Measurements from ENCODE around the gene RAB4A. TPM values are rescaled to one million over a fixed set of nuclear protein-coding genes. Genes with fewer than 3 reads are reported as not detected.

The RAB4A gene
- total and polyA plus RNA-seq, 2 of the 8 experiments (the other 6 are each of a cell fraction or from before 2014, with no cell fraction given) = 13.3 to 68.8 TPM

GRCh38 chr1:229334716-229335115 is 63.8 kb downstream of the RAB4A start:
- H4K5ac ChIP-seq (ENCODE audit: insufficient read length, low read depth, low read length) = no peak overlapping the region
- FAIRE-seq = no peak
- no peaks in the 10 kb centered on the region; the same call in 1 of the 2 replicates for H3K23me2 ChIP-seq (ENCODE audit: low read depth, low read length)
- no peaks in the 10 kb centered on the region for H3K4me1 ChIP-seq (replicated peaks in 1 of 4; ENCODE audit: control insufficient read depth in 3 of 4, insufficient read depth in 4 of 4, low read length in 3 of 4)
- no peak overlapping the region for H2BK120ac ChIP-seq (replicated peaks; ENCODE audit: low read depth, low read length)
- H3K9me3 ChIP-seq (ENCODE audit: insufficient read depth in 2 of 2, low read depth in 1 of 2, low read length in 1 of 2) = no peaks in the 10 kb centered on the region
- no peak overlapping the region for H2BK15ac ChIP-seq (ENCODE audit: low read length)
- peaks cover 8 to 67% of the 10 kb centered on the region in 2 experiments for H3K79me2 ChIP-seq (ENCODE audit: control insufficient read depth in 1 of 2, insufficient read depth in 2 of 2, low read length in 2 of 2)
- no peak overlapping the region for H3K4me2 ChIP-seq (ENCODE audit: insufficient read depth in 1 of 2, low read depth in 2 of 2, low read length in 2 of 2)
- WGBS, 2 experiments (ENCODE audit: extremely low coverage in 1 of 2, insufficient coverage in 1 of 2, insufficient read length in 1 of 2, insufficient replicate concordance in 2 of 2, low coverage in 1 of 2, low lambda C conversion rate in 2 of 2, missing lambda C conversion rate in 1 of 2) = 82% methylated on average over 2 of the region's 2 CpGs; no CpG with 5 or more reads in 1 of the 2 experiments
- no peak for DNase-seq (ENCODE audit: low read depth in 1 of 2, low spot score in 2 of 2)
- H2BK12ac ChIP-seq (ENCODE audit: low read depth, low read length) = no peak overlapping the region
- no peak overlapping the region for H4K8ac ChIP-seq (ENCODE audit: extremely low read depth, insufficient read depth, low read length)
- TF ChIP-seq EZH2 (IDR thresholded peaks at IDR 0.05; ENCODE audit: low read depth, low read length, severe bottlenecking) = no peak
- no peak for TF ChIP-seq CEBPB (IDR thresholded peaks at IDR 0.05; ENCODE audit: low read depth, low read length)
- no peak for TF ChIP-seq ZNF274 (IDR thresholded peaks at IDR 0.05; ENCODE audit: borderline replicate concordance, extremely low read depth, low read length)
- no peak for TF ChIP-seq NANOG (IDR thresholded peaks at IDR 0.05; ENCODE audit: insufficient read depth, low read depth, low read length, poor library complexity, severe bottlenecking)
- TF ChIP-seq FOSL1 (IDR thresholded peaks at IDR 0.05; ENCODE audit: insufficient read depth, low read depth, low read length) = no peak
- TF ChIP-seq TAF1 (IDR thresholded peaks at IDR 0.05; ENCODE audit: low read depth, low read length) = no peak
- TF ChIP-seq TAF7 (optimal IDR thresholded peaks at IDR 0.05; ENCODE audit: borderline replicate concordance, low read depth, low read length) = no peak
- TF ChIP-seq CHD1 (IDR thresholded peaks at IDR 0.05; ENCODE audit: low read depth, low read length) = no peak
- TF ChIP-seq POU5F1 (IDR thresholded peaks at IDR 0.05; ENCODE audit: low read depth, low read length) = no peak
- no peak for TF ChIP-seq USF2 (IDR thresholded peaks at IDR 0.05; ENCODE audit: low read length)
- H3K23ac ChIP-seq (ENCODE audit: insufficient read length) = no peak overlapping the region
- no peak overlapping the region for H3K56ac ChIP-seq (replicated peaks; ENCODE audit: insufficient read length, low read depth, low read length)
- POLR2A ChIA-PET (ENCODE audit: partially characterized antibody) = interaction anchor here (1.4 to 1.5 kb wide), 2 partner anchors 9 to 100 kb away, joined by 3 to 4 read pairs; partner anchors contain the start of gene ACTA1
- H2BK20ac ChIP-seq (ENCODE audit: low read length) = no peak overlapping the region
- no peak overlapping the region for H3K4me3 ChIP-seq (ENCODE audit: extremely low read depth in 1 of 4, insufficient read depth in 2 of 4, low read depth in 3 of 4, low read length in 4 of 4)
- CTCF ChIA-PET (ENCODE audit: partially characterized antibody) = no interaction called here
- H3K27me3 ChIP-seq (replicated peaks in 1 of 4; ENCODE audit: control insufficient read depth in 3 of 4, extremely low read depth in 1 of 4, insufficient read depth in 3 of 4, low read length in 3 of 4) = no peaks in the 10 kb centered on the region
- no peak overlapping the region for H3K18ac ChIP-seq (ENCODE audit: extremely low read depth, low read length)
- H3K4ac ChIP-seq (replicated peaks; ENCODE audit: insufficient read length, low read depth, low read length) = no peak overlapping the region
- no peak overlapping the region for H3K14ac ChIP-seq (ENCODE audit: insufficient read length)
- no peak overlapping the region for H2AFZ ChIP-seq (ENCODE audit: low read length)
- H3K9ac ChIP-seq (replicated peaks in 1 of 4; ENCODE audit: extremely low read depth in 1 of 4, low read depth in 3 of 4, low read length in 3 of 4) = no peak overlapping the region
- H3K27ac ChIP-seq (ENCODE audit: low read depth, low read length) = no peak overlapping the region
- H2AK5ac ChIP-seq (ENCODE audit: low read depth, low read length) = no peak overlapping the region
- peaks cover 0 to 3% (median 0%) of the 10 kb centered on the region in 4 experiments; a peak in 1 of 8 replicates for H3K36me3 ChIP-seq (ENCODE audit: control insufficient read depth in 2 of 4, insufficient read depth in 4 of 4, low read length in 3 of 4)
- peaks cover 2 to 8% of the 10 kb centered on the region in 2 experiments for H4K20me1 ChIP-seq (replicated peaks in 1 of 2; ENCODE audit: control insufficient read depth in 1 of 2, insufficient read depth in 2 of 2, low read length in 2 of 2)
- no peak overlapping the region for H2BK5ac ChIP-seq (ENCODE audit: low read depth, low read length)
- H4K91ac ChIP-seq (replicated peaks; ENCODE audit: insufficient read length, low read length) = no peak overlapping the region
- H3K79me1 ChIP-seq (ENCODE audit: low read depth, low read length) = peaks cover 7% of the 10 kb centered on the region; the same call in 1 of the 2 replicates
